Adrenal gland (tissue), 5 donors: ENCODE data around the gene MTMR1.

ENCODE experiments used
- CTCF ChIP-seq, 6 experiments: fragments of 450-650 bp in 4 of 6; fragments of 200-600 bp in 2 of 6; sonication (generic) in 1 of 6; IDR thresholded peaks; 1 replicate in 5 of 6; 2 replicates in 1 of 6; pipeline versions ENCODE4 v1.5.1 to v1.8.0; 2016 to 2021; ENCODE audit warnings: antibody characterized with exemption in 6 of 6, mild to moderate bottlenecking in 2 of 6, moderate library complexity in 1 of 6
- POLR2A ChIP-seq, 2 donors: fragments of 450-650 bp; IDR thresholded peaks; one replicate each; pipeline ENCODE4 v1.6.1; 2017; ENCODE audit warnings: antibody characterized with exemption in 2 of 2, mild to moderate bottlenecking in 2 of 2, moderate library complexity in 1 of 2
- donor health status: DM: no; HTN: no; CAD: no.

DNA sequence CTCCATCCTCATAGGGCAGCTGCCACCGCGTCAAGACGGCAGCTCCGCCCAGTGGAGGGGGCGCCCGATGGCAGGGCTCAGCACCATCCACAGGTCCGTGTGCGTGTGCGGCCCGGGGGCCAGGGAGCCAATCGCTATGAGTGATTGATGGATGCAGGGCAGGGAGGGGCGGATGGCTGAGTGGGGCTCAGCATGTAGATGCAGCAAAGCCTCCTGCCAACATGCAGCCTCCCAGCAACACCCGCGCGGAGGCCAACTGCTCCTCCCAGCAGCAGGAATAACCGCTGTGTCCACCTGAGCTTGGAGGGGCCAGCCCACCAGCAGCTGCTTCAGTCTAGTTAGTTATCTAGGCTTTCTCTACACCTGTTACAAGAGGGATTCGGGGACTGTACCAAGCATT lies 77.4 kb downstream of the MTMR1 start:
- no peak for TF ChIP-seq CTCF (IDR thresholded peaks at IDR 0.05)
- TF ChIP-seq POLR2A (IDR thresholded peaks at IDR 0.05), result no peak
